Measurements from ENCODE around the gene UQCC5. TPM values are rescaled to one million over a fixed set of nuclear protein-coding genes. Genes with fewer than 3 reads are reported as not detected.

The UQCC5 gene
- total and polyA plus RNA-seq, 3 experiments from 2014 or later: 15.3 to 20.7 (median 18.2) TPM

- Histone ChIP-seq H3K9me3 (ENCODE audit: low read length) (no peaks in the 10 kb centered on the region), H3K27ac (ENCODE audit: low read depth, low read length) (no peak overlapping the region), H3K36me3 (ENCODE audit: insufficient read depth, low read length) (no peaks in the 10 kb centered on the region), H3K4me3 (ENCODE audit: low read length) (no peak overlapping the region), H3K4me1 (ENCODE audit: insufficient read depth, low read length) (no peaks in the 10 kb centered on the region), H3K27me3 (ENCODE audit: insufficient read depth, low read length, poor library complexity, severe bottlenecking) (no peaks in the 10 kb centered on the region)
- ChIA-PET CTCF (no interaction called here), POLR2A (no interaction called here)
- no peaks in the 10 kb centered on the region for H3K9me3 Mint-ChIP-seq
- no peaks in the 10 kb centered on the region for H3K4me1 Mint-ChIP-seq
- no peak for DNase-seq
- H3K36me3 Mint-ChIP-seq: no peaks in the 10 kb centered on the region
- H3K27me3 Mint-ChIP-seq: no peaks in the 10 kb centered on the region
- no peak overlapping the region for H3K4me3 Mint-ChIP-seq
- peak overlapping the region in 1 of 8 donors; percentile 47 for H3K27ac Mint-ChIP-seq
Measured at GRCh38 chr3:52519445-52520140, 16.8 kb upstream of the UQCC5 start.

GRCh38 chr3:52520141-52520667, 16.2 kb upstream of the UQCC5 start:
- Histone ChIP-seq H3K36me3 (ENCODE audit: insufficient read depth, low read length) (no peaks in the 10 kb centered on the region), H3K27ac (ENCODE audit: low read depth, low read length) (no peak overlapping the region), H3K9me3 (ENCODE audit: low read length) (no peaks in the 10 kb centered on the region), H3K27me3 (ENCODE audit: insufficient read depth, low read length, poor library complexity, severe bottlenecking) (no peaks in the 10 kb centered on the region), H3K4me1 (ENCODE audit: insufficient read depth, low read length) (no peaks in the 10 kb centered on the region), H3K4me3 (ENCODE audit: low read length) (no peak overlapping the region)
- Mint-ChIP-seq H3K36me3 (no peaks in the 10 kb centered on the region), H3K4me1 (no peaks in the 10 kb centered on the region), H3K27ac (peak overlapping the region in 1 of 8 donors; percentile 47), H3K9me3 (no peaks in the 10 kb centered on the region), H3K27me3 (no peaks in the 10 kb centered on the region), H3K4me3 (no peak overlapping the region)
- ChIA-PET POLR2A (no interaction called here), CTCF (no interaction called here)
- DNase-seq: no peak

GRCh38 chr3:52520716-52521487, 15.5 kb upstream of the UQCC5 start:
- CTCF ChIA-PET: no interaction called here

DNA sequence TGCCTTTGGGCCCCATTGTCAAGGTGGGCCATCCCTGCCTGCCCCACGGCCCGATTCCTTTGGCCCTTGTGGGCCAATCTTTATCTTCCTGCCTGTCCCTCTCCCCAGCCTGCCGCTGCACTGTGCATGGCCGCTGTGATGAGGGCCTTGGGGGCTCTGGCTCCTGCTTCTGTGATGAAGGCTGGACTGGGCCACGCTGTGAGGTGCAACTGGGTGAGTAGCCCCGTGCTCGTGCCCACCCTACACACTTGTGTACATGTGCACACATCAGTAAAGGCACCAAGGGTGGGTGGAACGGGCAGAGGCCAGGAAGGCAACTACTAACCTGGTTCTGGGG, 14.9 kb upstream of the UQCC5 start:
- Histone ChIP-seq H3K9me3 (ENCODE audit: low read length) (no peaks in the 10 kb centered on the region), H3K27ac (ENCODE audit: low read depth, low read length) (no peak overlapping the region), H3K4me1 (ENCODE audit: insufficient read depth, low read length) (no peaks in the 10 kb centered on the region), H3K36me3 (ENCODE audit: insufficient read depth, low read length) (no peaks in the 10 kb centered on the region), H3K4me3 (ENCODE audit: low read length) (no peak overlapping the region), H3K27me3 (ENCODE audit: insufficient read depth, low read length, poor library complexity, severe bottlenecking) (no peaks in the 10 kb centered on the region)
- Mint-ChIP-seq H3K4me3 (no peak overlapping the region), H3K27ac (no peak overlapping the region), H3K9me3 (no peaks in the 10 kb centered on the region), H3K4me1 (no peaks in the 10 kb centered on the region), H3K36me3 (no peaks in the 10 kb centered on the region), H3K27me3 (peaks cover 0 to 2% of the 10 kb centered on the region in 2 donors)
- POLR2A ChIA-PET: no interaction called here
- DNase-seq: no peak
- CTCF ChIA-PET: no interaction called here

More at GRCh38 chr3:52520716-52521487, 15.5 kb upstream of the UQCC5 start:
- no peaks in the 10 kb centered on the region for H3K27me3 ChIP-seq (ENCODE audit: insufficient read depth, low read length, poor library complexity, severe bottlenecking)
- peaks cover 0 to under 1% of the 10 kb centered on the region in 2 donors for H3K27me3 Mint-ChIP-seq
- H3K4me1 Mint-ChIP-seq: no peaks in the 10 kb centered on the region
- no peaks in the 10 kb centered on the region for H3K4me1 ChIP-seq (ENCODE audit: insufficient read depth, low read length)
- H3K4me3 ChIP-seq (ENCODE audit: low read length): no peak overlapping the region
- no peaks in the 10 kb centered on the region for H3K9me3 Mint-ChIP-seq
- H3K27ac ChIP-seq (ENCODE audit: low read depth, low read length): no peak overlapping the region
- no peaks in the 10 kb centered on the region for H3K9me3 ChIP-seq (ENCODE audit: low read length)
- POLR2A ChIA-PET: no interaction called here
- H3K27ac Mint-ChIP-seq: no peak overlapping the region
- no peak for DNase-seq
- no peaks in the 10 kb centered on the region for H3K36me3 Mint-ChIP-seq
- H3K36me3 ChIP-seq (ENCODE audit: insufficient read depth, low read length): no peaks in the 10 kb centered on the region
- no peak overlapping the region for H3K4me3 Mint-ChIP-seq

DNA sequence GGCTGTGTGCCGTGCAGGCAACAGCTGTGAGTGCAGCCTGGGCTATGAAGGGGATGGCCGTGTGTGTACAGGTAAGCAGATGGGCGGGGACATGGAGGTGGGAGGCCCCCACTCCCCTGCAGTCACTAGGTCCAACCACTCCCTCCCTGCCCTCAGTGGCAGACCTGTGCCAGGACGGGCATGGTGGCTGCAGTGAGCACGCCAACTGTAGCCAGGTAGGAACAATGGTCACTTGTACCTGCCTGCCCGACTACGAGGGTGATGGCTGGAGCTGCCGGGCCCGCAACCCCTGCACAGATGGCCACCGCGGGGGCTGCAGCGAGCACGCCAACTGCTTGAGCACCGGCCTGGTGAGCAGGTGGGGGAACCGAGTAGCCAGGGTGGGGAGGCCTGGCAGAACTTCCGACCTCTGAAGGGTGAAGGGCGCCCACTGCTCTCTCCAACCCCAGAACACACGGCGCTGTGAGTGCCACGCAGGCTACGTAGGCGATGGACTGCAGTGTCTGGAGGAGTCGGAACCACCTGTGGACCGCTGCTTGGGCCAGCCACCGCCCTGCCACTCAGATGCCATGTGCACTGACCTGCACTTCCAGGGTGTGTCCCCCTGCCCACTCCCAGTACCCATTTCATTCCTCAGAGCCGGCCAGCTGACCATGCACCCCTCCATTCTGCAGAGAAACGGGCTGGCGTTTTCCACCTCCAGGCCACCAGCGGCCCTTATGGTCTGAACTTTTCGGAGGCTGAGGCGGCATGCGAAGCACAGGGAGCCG, 14.3 kb upstream of the UQCC5 start:
- Mint-ChIP-seq H3K36me3 (no peaks in the 10 kb centered on the region), H3K27ac (no peak overlapping the region), H3K4me1 (no peaks in the 10 kb centered on the region), H3K9me3 (no peaks in the 10 kb centered on the region), H3K4me3 (no peak overlapping the region), H3K27me3 (peaks cover 0 to 2% of the 10 kb centered on the region in 2 donors)
- H3K4me1 ChIP-seq (ENCODE audit: insufficient read depth, low read length): no peaks in the 10 kb centered on the region
- no peaks in the 10 kb centered on the region for H3K9me3 ChIP-seq (ENCODE audit: low read length)
- no peak for DNase-seq
- CTCF ChIA-PET: no interaction called here
- no peaks in the 10 kb centered on the region for H3K27me3 ChIP-seq (ENCODE audit: insufficient read depth, low read length, poor library complexity, severe bottlenecking)
- H3K27ac ChIP-seq (ENCODE audit: low read depth, low read length): no peak overlapping the region
- H3K4me3 ChIP-seq (ENCODE audit: low read length): no peak overlapping the region
- POLR2A ChIA-PET: no interaction called here
- H3K36me3 ChIP-seq (ENCODE audit: insufficient read depth, low read length): no peaks in the 10 kb centered on the region

DNA sequence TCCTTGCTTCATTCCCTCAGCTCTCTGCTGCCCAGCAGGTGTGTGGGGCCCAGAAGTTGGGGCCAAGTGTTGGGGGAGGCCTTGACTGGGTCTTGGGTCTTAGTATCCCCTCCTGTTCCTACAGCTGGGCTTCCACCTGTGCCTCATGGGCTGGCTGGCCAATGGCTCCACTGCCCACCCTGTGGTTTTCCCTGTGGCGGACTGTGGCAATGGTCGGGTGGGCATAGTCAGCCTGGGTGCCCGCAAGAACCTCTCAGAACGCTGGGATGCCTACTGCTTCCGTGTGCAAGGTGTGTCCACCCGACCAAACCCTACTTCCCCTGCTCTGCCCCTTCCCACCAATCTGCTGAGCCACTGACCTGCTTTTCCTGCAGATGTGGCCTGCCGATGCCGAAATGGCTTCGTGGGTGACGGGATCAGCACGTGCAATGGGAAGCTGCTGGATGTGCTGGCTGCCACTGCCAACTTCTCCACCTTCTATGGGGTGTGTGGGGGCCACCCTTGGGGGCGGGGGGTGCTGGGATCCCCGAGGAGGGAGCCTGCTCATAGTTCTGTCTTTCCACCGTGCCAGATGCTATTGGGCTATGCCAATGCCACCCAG, 13.7 kb upstream of the UQCC5 start:
- no peaks in the 10 kb centered on the region for H3K36me3 Mint-ChIP-seq

GRCh38 chr3:52523386-52524257, 12.8 kb upstream of the UQCC5 start:
- DNase-seq: peak in 1 of 5 donors; percentile 44
- H3K27me3 ChIP-seq (ENCODE audit: insufficient read depth, low read length, poor library complexity, severe bottlenecking): no peaks in the 10 kb centered on the region
- no peak overlapping the region for H3K27ac ChIP-seq (ENCODE audit: low read depth, low read length)
- peaks cover 0 to 2% of the 10 kb centered on the region in 2 donors for H3K27me3 Mint-ChIP-seq
- H3K9me3 ChIP-seq (ENCODE audit: low read length): no peaks in the 10 kb centered on the region
- H3K36me3 ChIP-seq (ENCODE audit: insufficient read depth, low read length): no peaks in the 10 kb centered on the region
- H3K9me3 Mint-ChIP-seq: no peaks in the 10 kb centered on the region
- no peak overlapping the region for H3K4me3 ChIP-seq (ENCODE audit: low read length)
- H3K36me3 Mint-ChIP-seq: no peaks in the 10 kb centered on the region
- no peak overlapping the region for H3K4me3 Mint-ChIP-seq
- no peaks in the 10 kb centered on the region for H3K4me1 ChIP-seq (ENCODE audit: insufficient read depth, low read length)
- POLR2A ChIA-PET: no interaction called here
- H3K4me1 Mint-ChIP-seq: no peaks in the 10 kb centered on the region
- peak overlapping the region in 1 of 8 donors; percentile 77 for H3K27ac Mint-ChIP-seq
- CTCF ChIA-PET: no interaction called here

More for the DNA sequence above, 13.7 kb upstream of the UQCC5 start:
- Histone ChIP-seq H3K4me3 (ENCODE audit: low read length) (no peak overlapping the region), H3K27me3 (ENCODE audit: insufficient read depth, low read length, poor library complexity, severe bottlenecking) (no peaks in the 10 kb centered on the region), H3K9me3 (ENCODE audit: low read length) (no peaks in the 10 kb centered on the region), H3K4me1 (ENCODE audit: insufficient read depth, low read length) (no peaks in the 10 kb centered on the region), H3K36me3 (ENCODE audit: insufficient read depth, low read length) (no peaks in the 10 kb centered on the region), H3K27ac (ENCODE audit: low read depth, low read length) (no peak overlapping the region)
- Mint-ChIP-seq H3K4me1 (no peaks in the 10 kb centered on the region), H3K27ac (peak overlapping the region in 1 of 8 donors; percentile 63), H3K4me3 (no peak overlapping the region), H3K27me3 (peaks cover 0 to 2% of the 10 kb centered on the region in 2 donors), H3K9me3 (no peaks in the 10 kb centered on the region)
- ChIA-PET POLR2A (no interaction called here), CTCF (no interaction called here)
- peak in 1 of 5 donors; percentile 39 for DNase-seq
